NCI-H1694 (cell line): ENCODE measurements around the gene DCLRE1B.

ENCODE experiments used
- DNase-seq: peaks from one replicate; lab custom pipeline; 2025; lab: John Stamatoyannopoulos, UW

Gene DCLRE1B

DNA sequence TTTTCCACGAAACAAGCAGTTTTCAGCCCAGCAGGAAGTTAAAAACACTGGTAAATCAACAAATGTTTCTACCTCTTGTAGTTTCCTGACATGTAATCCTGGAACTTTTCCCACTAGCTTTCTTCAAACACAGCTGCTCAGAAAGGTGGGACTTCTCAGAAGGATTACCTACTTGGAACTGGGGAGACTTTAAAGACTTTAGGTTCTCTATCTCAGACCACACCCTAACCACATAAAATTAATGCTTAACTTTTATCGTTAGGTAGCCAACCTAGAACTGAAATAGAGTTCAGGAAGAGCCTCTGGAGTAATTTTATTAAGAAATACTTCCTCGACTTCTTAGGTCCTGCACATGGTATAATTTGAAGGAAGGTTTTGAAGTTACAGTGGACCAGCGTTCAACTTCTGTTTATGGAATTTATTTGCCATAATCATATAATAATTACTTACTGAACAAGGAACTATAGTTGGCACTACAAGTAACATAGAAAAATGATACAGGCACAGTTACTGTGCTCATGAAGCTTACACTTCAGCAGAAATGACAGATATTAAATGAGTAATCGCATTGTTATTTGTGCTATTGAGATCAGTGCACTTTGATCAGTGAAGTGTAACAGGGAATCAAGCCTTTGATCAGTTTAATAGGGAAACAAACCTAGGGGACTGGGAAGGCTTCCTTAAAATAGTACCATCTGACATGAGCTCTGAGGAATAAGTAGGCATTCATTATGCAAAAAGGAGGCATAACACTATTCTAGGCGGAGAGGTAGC, 17.5 kb upstream of the DCLRE1B start, which contains the start of gene BCL2L15:
Gene BCL2L15 (minus strand): TSS at position 180 of the 774 bp plus-strand sequence. CDS start 206 bp downstream, outside the sequence.
- DNase-seq, result no peak

- no peak for DNase-seq
These were observed 14.3 kb upstream of the DCLRE1B start for GRCh38 chr1:113890816-113891215.

DNA sequence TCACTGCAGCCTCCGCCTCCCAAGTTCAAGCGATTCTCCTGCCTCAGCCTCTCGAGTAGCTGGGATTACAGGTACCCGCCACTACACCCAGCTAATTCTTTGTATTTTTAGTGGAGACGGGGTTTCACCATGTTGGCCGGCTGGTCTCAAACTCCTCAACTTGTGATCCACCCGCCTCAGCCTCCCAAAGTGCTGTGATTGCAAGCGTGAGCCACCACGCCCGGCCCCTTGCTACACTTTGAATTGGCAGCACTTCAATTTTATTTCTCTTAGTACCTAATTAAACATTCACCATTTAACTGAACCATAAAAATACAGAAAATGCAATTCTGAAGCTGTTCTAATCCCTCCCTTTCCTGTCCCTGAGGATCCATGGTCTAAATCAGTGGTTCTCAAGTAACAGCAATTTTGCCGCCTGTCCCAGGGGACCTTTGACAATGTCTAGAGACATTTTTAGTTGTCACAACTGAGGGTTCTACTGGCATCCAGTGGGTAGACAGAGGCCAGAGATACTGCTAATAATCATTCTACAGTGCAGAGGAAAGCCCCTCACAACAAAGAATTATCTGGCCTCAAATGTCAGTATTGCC, 13.4 kb upstream of the DCLRE1B start:
- DNase-seq, result no peak

- no peak for DNase-seq
These were observed 11.9 kb upstream of the DCLRE1B start for GRCh38 chr1:113893267-113893666.

DNA sequence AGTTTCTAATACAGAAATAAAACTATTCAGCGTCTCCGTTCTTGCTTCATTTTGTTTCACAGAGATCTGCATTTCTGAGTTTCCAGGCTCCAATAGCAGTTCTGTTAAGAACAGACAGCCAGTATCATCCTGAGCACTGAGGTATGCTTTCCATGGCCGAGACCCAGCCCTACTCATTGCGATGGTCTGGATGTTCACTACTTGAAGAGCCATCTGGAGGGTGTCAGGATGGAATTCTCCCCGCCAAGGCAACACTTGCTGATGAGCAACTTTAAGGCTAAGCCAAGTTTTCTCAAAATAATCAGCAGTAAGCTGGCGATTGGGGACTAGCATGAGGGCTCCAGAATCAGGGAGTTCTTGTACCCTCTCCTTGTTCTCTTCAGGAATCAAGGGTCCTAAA, 10.0 kb upstream of the DCLRE1B start:
- DNase-seq, result no peak

GRCh38 chr1:113895961-113896360, 9.2 kb upstream of the DCLRE1B start:
- no peak for DNase-seq

- DNase-seq, result no peak
These were observed 6.8 kb upstream of the DCLRE1B start for GRCh38 chr1:113898241-113898814.

DNA sequence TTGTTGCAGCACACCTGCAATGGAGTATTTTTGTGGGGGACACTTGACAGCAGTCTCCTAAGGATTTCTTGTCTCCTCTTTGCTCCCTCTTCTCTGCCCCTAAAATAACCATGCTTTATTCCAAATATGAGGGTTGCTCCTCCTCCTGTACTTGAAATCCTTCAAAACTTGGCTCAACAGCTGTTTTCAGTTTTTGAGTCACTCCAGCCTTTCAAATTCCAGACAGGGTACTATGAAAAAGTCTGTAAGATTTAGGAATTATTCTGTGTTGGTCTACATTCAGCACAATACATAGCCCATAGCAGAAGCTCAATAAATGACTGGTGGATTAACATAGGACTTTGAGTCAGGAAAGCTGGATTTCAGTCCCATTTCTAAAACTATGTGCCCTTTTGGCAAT, 6.0 kb upstream of the DCLRE1B start:
- no peak for DNase-seq

- DNase-seq, result no peak
These were observed 3.9 kb upstream of the DCLRE1B start for GRCh38 chr1:113901191-113901590.

DNA sequence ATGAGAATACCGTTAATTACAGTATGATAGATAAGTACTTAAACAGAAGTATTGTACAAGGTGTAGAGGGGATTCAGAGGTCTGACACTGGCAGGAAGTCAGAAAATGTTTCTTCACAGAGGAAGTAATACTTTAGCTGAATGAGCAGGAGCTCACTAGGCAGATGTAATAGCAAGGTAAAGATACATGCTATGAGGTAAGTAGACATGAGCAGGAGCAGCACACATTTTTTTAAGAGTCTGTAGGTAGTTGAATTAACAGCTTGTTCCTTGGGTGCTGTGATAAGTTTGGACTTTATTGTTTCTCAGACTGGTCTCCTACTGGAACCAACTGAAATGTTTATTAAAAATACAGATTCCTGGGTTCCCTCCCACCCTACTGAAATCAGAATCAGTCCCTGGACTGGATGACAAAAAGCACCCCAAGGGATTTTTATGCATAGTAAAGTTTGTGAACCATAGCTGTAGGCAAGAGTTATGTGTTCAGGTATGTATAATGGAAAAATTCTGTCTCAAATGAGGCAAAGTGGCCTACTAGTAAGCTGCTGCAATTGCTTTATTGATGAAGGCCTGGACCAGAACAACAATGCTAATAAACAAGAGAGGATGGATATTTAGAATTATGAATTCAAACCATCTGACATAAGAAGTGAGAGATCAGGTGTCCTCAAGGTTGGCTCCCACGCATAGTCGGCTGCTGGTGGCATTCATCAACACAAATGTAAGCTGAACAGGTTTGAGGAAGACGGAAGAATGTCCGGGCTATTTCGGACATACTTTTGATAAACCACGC, 1.4 kb upstream of the DCLRE1B start:
- DNase-seq, result no peak

- DNase-seq, result peak; percentile 60
These were observed 843 bp upstream of the DCLRE1B start for GRCh38 chr1:113904293-113904673.

- no peak for DNase-seq
These were observed 322 bp downstream of the DCLRE1B start for GRCh38 chr1:113905435-113905861.

GRCh38 chr1:113912594-113913311, 7.6 kb downstream of the DCLRE1B start:
- peak; percentile 88 for DNase-seq

GRCh38 chr1:113913312-113913668, 8.2 kb downstream of the DCLRE1B start:
- DNase-seq, result no peak

DNA sequence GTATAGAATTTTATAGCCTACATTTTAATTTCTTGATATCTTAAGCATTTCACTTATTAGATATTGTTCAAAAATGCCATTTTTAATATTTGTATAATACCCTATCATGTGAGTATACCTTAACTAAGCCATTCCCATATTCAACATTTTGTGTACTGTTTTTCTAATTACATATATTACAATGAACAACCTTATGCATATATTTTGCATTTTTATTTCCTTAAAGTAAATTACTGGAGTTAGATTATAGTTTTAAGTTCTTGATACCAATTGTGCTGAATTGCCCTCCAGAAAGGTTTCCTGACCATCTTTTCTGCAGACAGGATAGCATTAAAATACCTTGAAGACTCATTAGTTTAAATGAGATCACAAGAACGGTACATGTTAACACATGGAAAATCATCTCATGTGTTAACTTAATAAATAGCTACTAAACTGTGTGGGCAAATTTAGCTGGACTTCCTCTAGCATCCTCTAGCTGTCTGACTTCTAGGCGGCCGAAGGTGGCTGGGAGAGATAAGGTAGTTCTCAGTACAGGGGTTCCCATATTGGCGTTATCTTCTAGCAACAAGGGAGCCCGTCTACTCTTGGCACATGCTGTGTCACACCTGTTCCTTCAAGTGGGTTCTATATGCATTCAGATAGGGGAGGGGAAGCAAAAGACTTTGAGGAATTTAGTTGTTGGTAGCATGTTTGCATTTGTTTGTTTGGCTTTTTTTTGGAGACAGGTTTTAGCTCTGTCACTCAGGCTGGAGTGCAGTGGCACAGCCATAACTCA, 8.9 kb downstream of the DCLRE1B start:
- no peak for DNase-seq

GRCh38 chr1:113916974-113917373, 11.8 kb downstream of the DCLRE1B start:
- no peak for DNase-seq

DNA sequence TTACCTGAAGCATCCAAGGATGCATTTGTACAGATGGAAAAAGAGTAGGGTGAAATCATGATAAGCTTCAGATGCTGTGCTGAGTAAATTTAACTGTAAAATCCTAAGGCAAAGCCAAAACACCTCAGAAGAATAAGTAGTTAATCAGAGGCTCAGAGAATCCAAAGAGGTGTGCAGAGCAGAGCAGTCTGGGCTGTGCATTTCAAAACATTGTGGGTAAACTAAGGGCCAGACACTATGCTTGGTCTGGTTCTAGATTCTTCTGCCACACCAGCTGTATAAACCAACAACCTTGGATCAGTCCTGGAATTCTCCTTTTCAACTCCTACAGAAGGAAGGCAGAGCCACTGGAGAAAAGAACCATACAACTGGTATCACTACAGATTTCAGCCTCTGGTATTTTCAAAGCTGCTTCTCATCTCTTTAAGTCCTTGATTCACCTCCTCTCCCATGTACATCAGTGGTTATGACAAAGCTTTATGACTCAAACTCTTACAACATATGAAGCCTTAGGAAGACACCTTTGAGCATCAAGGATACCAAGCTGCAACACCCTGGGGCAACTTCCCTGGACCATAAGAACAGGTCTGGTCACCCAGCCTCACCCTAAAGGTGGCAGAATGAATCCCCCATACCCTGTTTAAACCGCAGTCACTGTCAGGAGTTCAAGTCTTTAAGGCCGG, 12.4 kb downstream of the DCLRE1B start:
- no peak for DNase-seq

GRCh38 chr1:113918243-113918642, 13.1 kb downstream of the DCLRE1B start:
- DNase-seq, result no peak

GRCh38 chr1:113922957-113923356, 17.8 kb downstream of the DCLRE1B start:
- DNase-seq, result no peak

DNA sequence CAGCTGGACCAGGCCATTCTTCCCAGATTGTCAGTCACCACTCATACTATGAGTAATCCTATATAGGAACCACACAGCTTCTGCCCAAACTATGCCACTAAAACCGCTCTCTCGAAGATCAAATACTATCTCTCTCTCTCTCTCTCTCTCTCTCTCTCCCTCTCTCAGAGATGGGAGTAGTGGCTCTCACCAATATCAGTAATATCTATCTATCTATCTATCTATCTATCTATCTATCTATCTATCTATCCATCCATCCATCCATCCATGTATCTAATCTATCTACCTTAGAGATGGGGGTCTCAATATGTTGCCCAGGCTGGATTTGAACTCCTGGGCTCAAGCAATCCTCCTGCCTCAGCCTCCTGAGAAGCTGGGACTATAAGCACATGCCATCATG, 19.3 kb downstream of the DCLRE1B start:
- no peak for DNase-seq
